Measurements from ENCODE around the gene MRM2. TPM values are rescaled to one million over a fixed set of nuclear protein-coding genes. Genes with fewer than 3 reads are reported as not detected.

The MRM2 gene
- polyA plus RNA-seq, 2 of the 4 experiments (the other 2 are of a cell fraction): 35.6 to 44.0 TPM

- TF ChIP-seq JUN (IDR thresholded peaks at IDR 0.05): no peak
- no peak for TF ChIP-seq FOXS1 (CRISPR knock-in tag; IDR thresholded peaks at IDR 0.05)
- TF ChIP-seq RARB (CRISPR knock-in tag; IDR thresholded peaks at IDR 0.05): no peak
- TF ChIP-seq MAZ (IDR thresholded peaks at IDR 0.05; ENCODE audit: borderline replicate concordance, low read depth, low read length): no peak
- no peak for TF ChIP-seq NR3C1 (IDR thresholded peaks at IDR 0.05)
- no peak for TF ChIP-seq FOSB (CRISPR knock-in tag; IDR thresholded peaks at IDR 0.05)
- TF ChIP-seq HOXB13 (CRISPR knock-in tag; IDR thresholded peaks at IDR 0.05; ENCODE audit: low read depth): no peak
- TF ChIP-seq GATA3 (IDR thresholded peaks at IDR 0.05; ENCODE audit: borderline replicate concordance): no peak
- TF ChIP-seq MYC (IDR thresholded peaks at IDR 0.05; ENCODE audit: borderline replicate concordance, low read length): no peak
- no peak for TF ChIP-seq ATOH8 (CRISPR knock-in tag; IDR thresholded peaks at IDR 0.05; ENCODE audit: low read depth)
- no peak for TF ChIP-seq MAX (IDR thresholded peaks at IDR 0.05)
- TF ChIP-seq ZNF302 (CRISPR knock-in tag; IDR thresholded peaks at IDR 0.05): no peak
- TF ChIP-seq BHLHE40 (IDR thresholded peaks at IDR 0.05; ENCODE audit: low read depth, low read length): no peak
- no peak for TF ChIP-seq EHMT2 (IDR thresholded peaks at IDR 0.05; ENCODE audit: low read depth)
- TF ChIP-seq KDM1A (IDR thresholded peaks at IDR 0.05; ENCODE audit: low read depth): no peak
- ChIA-PET CTCF (interaction anchor here (1.5 to 1.9 kb wide), 3 partner anchors 7 to 244 kb away, joined by 3 to 7 read pairs (median 3); no protein-coding TSS in a partner anchor), POLR2A (no interaction called here)
- no peak for FAIRE-seq
- H3K4me3 ChIP-seq: no peak overlapping the region
- H3K4me1 ChIP-seq: 0 out of 3 replicates have a peak, but pooled peaks cover 6% of the 10 kb centered on the region
- 93% methylated on average over 11 of the region's 13 CpGs for WGBS (ENCODE audit: missing lambda C conversion rate)
- ATAC-seq: no peak; a peak in 1 of 6 replicates
- no peak overlapping the region for H3K4me2 ChIP-seq
- no peak for DNase-seq (ENCODE audit: low read depth in 1 of 2, low spot score in 1 of 2)
- H3K27ac ChIP-seq: no peak overlapping the region
- H3K9me3 ChIP-seq: no peaks in the 10 kb centered on the region
Measured at GRCh38 chr7:2224491-2224928, 17.5 kb downstream of the MRM2 start.

- WGBS (ENCODE audit: missing lambda C conversion rate): 92% methylated on average over 7 of the region's 17 CpGs
- no peak for TF ChIP-seq HOXA7 (CRISPR knock-in tag; IDR thresholded peaks at IDR 0.05)
- no peak for TF ChIP-seq CHD4 (IDR thresholded peaks at IDR 0.05; ENCODE audit: borderline replicate concordance)
- no peak for TF ChIP-seq MAFK (IDR thresholded peaks at IDR 0.05; ENCODE audit: partially characterized antibody)
- TF ChIP-seq FOSB (CRISPR knock-in tag; IDR thresholded peaks at IDR 0.05): no peak
- H3K27ac ChIP-seq: no peak overlapping the region
- no peak overlapping the region for H3K4me2 ChIP-seq
- DNase-seq (ENCODE audit: low read depth in 1 of 2, low spot score in 1 of 2) (no peak), ATAC-seq (no peak), FAIRE-seq (no peak)
- ChIA-PET POLR2A (no interaction called here), CTCF (interaction anchor here (1.5 to 1.9 kb wide), 3 partner anchors 8 to 246 kb away, joined by 3 to 7 read pairs (median 3); no protein-coding TSS in a partner anchor)
- no peaks in the 10 kb centered on the region for H3K9me3 ChIP-seq
- 0 out of 3 replicates have a peak, but pooled peaks cover 6% of the 10 kb centered on the region for H3K4me1 ChIP-seq
- no peak overlapping the region for H3K4me3 ChIP-seq
Measured at GRCh38 chr7:2223321-2223720, 18.7 kb downstream of the MRM2 start.

- no peak for ATAC-seq
- WGBS (ENCODE audit: missing lambda C conversion rate): 95% methylated on average over 14 of the region's 22 CpGs
- DNase-seq (ENCODE audit: low read depth in 1 of 2, low spot score in 1 of 2): no peak
- Histone ChIP-seq H3K9me3 (no peaks in the 10 kb centered on the region), H3K4me1 (0 out of 3 replicates have a peak, but pooled peaks cover 6% of the 10 kb centered on the region), H3K4me3 (no peak overlapping the region), H3K4me2 (no peak overlapping the region), H3K27ac (no peak overlapping the region)
- no peak for FAIRE-seq
- ChIA-PET POLR2A (no interaction called here), CTCF (interaction anchor here (0.8 to 1.1 kb wide), 2 partner anchors 13 to 644 kb away, joined by 3 read pairs; no protein-coding TSS in a partner anchor)
- TF ChIP-seq HOXB5 (CRISPR knock-in tag; IDR thresholded peaks at IDR 0.05): no peak
- no peak for TF ChIP-seq EHMT2 (IDR thresholded peaks at IDR 0.05; ENCODE audit: low read depth)
- no peak for TF ChIP-seq HMGXB4 (CRISPR knock-in tag; IDR thresholded peaks at IDR 0.05; ENCODE audit: borderline replicate concordance)
Measured at GRCh38 chr7:2222516-2222915, 19.5 kb downstream of the MRM2 start.

All from A549 (cell line).